SK-N-SH (cell line): ENCODE data around the gene KRTAP6-1. TPM values are rescaled to one million over a fixed set of nuclear protein-coding genes. Genes with fewer than 3 reads are reported as not detected.

Experiments used
- CTCF ChIA-PET: fragments of 300-600, 350-600 bp; formaldehyde crosslinking; extraction: SDS; loops from one replicate; lab custom pipeline; 2021; lab: Yijun Ruan, JAX
- POLR2A ChIA-PET: fragments of 350-600 bp; sonication (Branson Sonifier 250); formaldehyde crosslinking; extraction: SDS; loops from one replicate; lab custom pipeline; 2020; ENCODE audit warnings: antibody characterized with exemption, inconsistent platforms; lab: Yijun Ruan, JAX
- DNase-seq: peaks from one replicate; pipeline ENCODE4 v3.0.0; 2012
- H2AFZ ChIP-seq: fragments of 200-600 bp; sonication (generic); 2 replicates; pipeline ENCODE4 v1.8.1; 2016; ENCODE audit warnings: antibody characterized with exemption, mild to moderate bottlenecking, low read depth
- H3F3A ChIP-seq: fragments of 200-600 bp; sonication (generic); replicated peaks from 2 replicates; pipeline ENCODE3; 2016; ENCODE audit warnings: antibody characterized with exemption, mild to moderate bottlenecking; ENCODE audit not compliant: insufficient read depth
- H3K27ac ChIP-seq, 2 experiments: fragments of 200-500 bp in 1 of 2; fragments of 200-600 bp in 1 of 2; sonication (Bioruptor generic) in 1 of 2; sonication (generic), shearing (Covaris generic) in 1 of 2; 2 replicates each; pipeline versions ENCODE4 v1.5.1 to v1.6.1; 2014 to 2016; ENCODE audit warnings: low read depth in 2 of 2, inconsistent platforms in 1 of 2, low read length in 1 of 2, mild to moderate bottlenecking in 1 of 2, mixed read lengths in 1 of 2
- H3K27me3 ChIP-seq: fragments of 200-600 bp; sonication (generic), shearing (Covaris generic); 2 replicates; pipeline ENCODE4 v1.6.1; 2016; ENCODE audit warnings: mixed run types; ENCODE audit not compliant: insufficient read depth
- H3K36me3 ChIP-seq, 2 experiments: fragments of 200-500 bp in 1 of 2; fragments of 200-600 bp in 1 of 2; sonication (Bioruptor generic) in 1 of 2; sonication (generic) in 1 of 2; replicated peaks in 1 of 2; 2 replicates each; pipeline versions ENCODE3 to v1.5.1; 2014 to 2016; ENCODE audit warnings: low read length in 1 of 2, mild to moderate bottlenecking in 1 of 2; ENCODE audit not compliant: insufficient read depth in 2 of 2, control insufficient read depth in 1 of 2
- H3K4me1 ChIP-seq, 2 experiments: fragments of 200-500 bp in 1 of 2; fragments of 200-600 bp in 1 of 2; sonication (Bioruptor generic) in 1 of 2; sonication (generic), shearing (Covaris generic) in 1 of 2; 2 replicates each; pipeline versions ENCODE4 v1.5.1 to v1.6.1; 2014 to 2016; ENCODE audit warnings: low read depth in 1 of 2, low read length in 1 of 2, mixed run types in 1 of 2; ENCODE audit not compliant: insufficient read depth in 2 of 2, control insufficient read depth in 1 of 2
- H3K4me2 ChIP-seq: fragments of 200-600 bp; sonication (generic), shearing (Covaris generic); 2 replicates; pipeline ENCODE4 v1.6.1; 2017; ENCODE audit warnings: mixed run types
- H3K4me3 ChIP-seq, 2 experiments: fragments of 200-500 bp in 1 of 2; fragments of 200-600 bp in 1 of 2; sonication (Bioruptor generic) in 1 of 2; sonication (generic), shearing (Covaris generic) in 1 of 2; 2 replicates each; pipeline versions ENCODE4 v1.5.1 to v1.8.1; 2014 to 2016; ENCODE audit warnings: low read depth in 2 of 2, inconsistent platforms in 1 of 2, low read length in 1 of 2, mild to moderate bottlenecking in 1 of 2, mixed read lengths in 1 of 2, moderate library complexity in 1 of 2
- H3K79me2 ChIP-seq: fragments of 200-600 bp; sonication (generic); 2 replicates; pipeline ENCODE4 v1.8.1; 2017; ENCODE audit warnings: mild to moderate bottlenecking; ENCODE audit not compliant: insufficient read depth
- H3K9ac ChIP-seq: fragments of 200-600 bp; sonication (generic); 2 replicates; pipeline ENCODE4 v1.6.1; 2017; ENCODE audit warnings: mixed run types
- H3K9me2 ChIP-seq: fragments of 200-600 bp; sonication (generic); 2 replicates; pipeline ENCODE4 v1.6.1; 2017; ENCODE audit warnings: mixed run types
- H3K9me3 ChIP-seq: fragments of 200-600 bp; sonication (generic); 2 replicates; pipeline ENCODE4 v1.6.1; 2017; ENCODE audit warnings: mixed run types, mild to moderate bottlenecking, moderate library complexity
- H4K20me1 ChIP-seq: fragments of 200-600 bp; sonication (generic); 2 replicates; pipeline ENCODE4 v1.6.1; 2017; ENCODE audit warnings: mild to moderate bottlenecking, mixed run types; ENCODE audit not compliant: insufficient read depth
- ELF1 ChIP-seq: IDR thresholded peaks from 2 replicates; pipeline ENCODE4 v1.4.0; 2012
- EP300 ChIP-seq, 2 experiments: IDR thresholded peaks; 2 replicates each; pipeline versions ENCODE4 v1.4.0 to v1.6.1; 2012; ENCODE audit warnings: borderline replicate concordance in 1 of 2, low read depth in 1 of 2, low read length in 1 of 2
- FOSL2 ChIP-seq: IDR thresholded peaks from 2 replicates; pipeline ENCODE4 v1.4.0; 2012; ENCODE audit warnings: low read depth, mild to moderate bottlenecking, moderate library complexity, borderline replicate concordance
- GABPA ChIP-seq: IDR thresholded peaks from 2 replicates; pipeline ENCODE4 v1.4.0; 2012; ENCODE audit warnings: low read depth, mild to moderate bottlenecking
- MEF2A ChIP-seq: IDR thresholded peaks from 2 replicates; pipeline ENCODE4 v1.4.0; 2012; ENCODE audit warnings: low read depth, borderline replicate concordance
- MXI1 ChIP-seq: IDR thresholded peaks from 2 replicates; pipeline ENCODE4 v1.6.1; 2012; ENCODE audit warnings: mild to moderate bottlenecking, low read depth, low read length, improper control_type of control experiment
- NFIC ChIP-seq: IDR thresholded peaks from 2 replicates; pipeline ENCODE4 v1.4.0; 2012; ENCODE audit warnings: borderline replicate concordance
- NRF1 ChIP-seq: IDR thresholded peaks from 2 replicates; pipeline ENCODE4 v1.6.1; 2012; ENCODE audit warnings: low read depth, mild to moderate bottlenecking, low read length
- RCOR1 ChIP-seq: fragments of 150-350 bp; IDR thresholded peaks from 2 replicates; pipeline ENCODE4 v1.6.1; 2017; ENCODE audit warnings: antibody characterized with exemption, low read length
- RFX5 ChIP-seq: IDR thresholded peaks from 2 replicates; pipeline ENCODE4 v1.6.1; 2012; ENCODE audit warnings: mild to moderate bottlenecking, improper control_type of control experiment, low read length
- RXRA ChIP-seq: IDR thresholded peaks from 2 replicates; pipeline ENCODE4 v1.4.0; 2012; ENCODE audit warnings: low read depth, mild to moderate bottlenecking, borderline replicate concordance
- SMC3 ChIP-seq: IDR thresholded peaks from 2 replicates; pipeline ENCODE4 v1.6.1; 2012; ENCODE audit warnings: low read depth, low read length, improper control_type of control experiment
- TCF12 ChIP-seq: IDR thresholded peaks from 2 replicates; pipeline ENCODE4 v1.4.0; 2012
- TEAD4 ChIP-seq: IDR thresholded peaks from 2 replicates; pipeline ENCODE4 v1.4.0; 2012; ENCODE audit warnings: mild to moderate bottlenecking, borderline replicate concordance; ENCODE audit not compliant: insufficient read depth
- WGBS: methylation state at CpG from one replicate; pipeline ENCODE4 v1.1.6; 2017; ENCODE audit warnings: low lambda C conversion rate; 5-methylcytosine and 5-hydroxymethylcytosine counted together
- polyA plus RNA-seq, 3 experiments: library from polyadenylated mRNA; depleted of rRNA; stranded (reverse); fragments of >200 nt; gene quantifications; 2 replicates each; pipeline ENCODE4 v1.2.3, GENCODE V29; 2012
- TF ChIP-seq, protein P1 (sequence below): IDR thresholded peaks from 2 replicates; pipeline ENCODE4 v1.4.0; 2012; ENCODE audit warnings: low read depth, borderline replicate concordance
- TF ChIP-seq, protein P2 (sequence below): fragments of 200-600 bp; sonication (generic); IDR thresholded peaks from 2 replicates; pipeline ENCODE4 v1.6.1; 2017; ENCODE audit warnings: antibody characterized with exemption, mild to moderate bottlenecking, moderate library complexity
- TF ChIP-seq, protein P3 (sequence below): IDR thresholded peaks from 2 replicates; pipeline ENCODE4; 2012
- TF ChIP-seq, protein P4 (sequence below): IDR thresholded peaks from 2 replicates; pipeline ENCODE4 v1.4.0; 2012; ENCODE audit warnings: low read depth
- TF ChIP-seq, protein P5 (sequence below): fragments of 150-350 bp; IDR thresholded peaks from 2 replicates; pipeline ENCODE4 v1.6.1; 2016; ENCODE audit warnings: mild to moderate bottlenecking, low read depth, low read length

Gene KRTAP6-1
- polyA plus RNA-seq, 1 of the 3 experiments (the other 2 are of a cell fraction), result not detected

DNA sequence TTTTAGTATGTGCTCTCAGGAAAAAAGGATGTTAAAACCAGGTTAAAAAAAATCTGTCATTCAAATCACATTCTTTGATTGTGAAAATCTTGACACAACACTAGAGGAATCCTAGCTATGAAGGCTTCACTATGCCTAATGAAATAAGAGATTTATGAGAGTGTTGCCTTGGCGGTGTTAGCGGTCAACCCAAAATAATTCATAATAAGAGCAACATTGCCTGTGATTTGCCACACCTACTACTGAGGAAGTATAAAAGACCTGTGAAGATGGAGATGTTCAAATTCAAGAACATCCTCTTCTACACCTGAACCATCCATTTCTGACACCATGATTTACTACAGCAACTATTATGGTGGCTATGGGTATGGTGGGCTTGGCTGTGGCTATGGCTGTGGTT lies 2.4 kb upstream of the KRTAP6-1 start, which contains the start of gene KRTAP20-1:
Gene KRTAP20-1, plus strand, starts transcription at position 301 of the 400 bp plus-strand sequence. Its CDS starts 30 bp downstream, at position 331.
- Histone ChIP-seq H3K4me2 (no peak within 1 kb of the TSS), H3K4me3 (no peak within 1 kb of the TSS), H3K27me3 (no peaks in the 10 kb centered on the region), H3K9ac (no peak within 1 kb of the TSS), H3K9me2 (no peaks in the 10 kb centered on the region), H3K36me3 (no peaks in the 10 kb centered on the region), H3F3A (no peaks in the 10 kb centered on the region), H3K79me2 (no peaks in the 10 kb centered on the region), H3K4me1 (no peaks in the 10 kb centered on the region), H2AFZ (no peak within 1 kb of the TSS), H3K9me3 (no peaks in the 10 kb centered on the region), H3K27ac (no peak within 1 kb of the TSS), H4K20me1 (no peaks in the 10 kb centered on the region)
- ChIA-PET POLR2A (no interaction called here), CTCF (no interaction called here)
- DNase-seq, result no peak
- WGBS, result 20% methylated on average over 2 of the region's 2 CpGs
- TF ChIP-seq EP300 (IDR thresholded peaks at IDR 0.05; ENCODE audit: borderline replicate concordance in 1 of 2, low read depth in 1 of 2, low read length in 1 of 2) (no peak), TEAD4 (no peak), MEF2A (no peak), GABPA (no peak), FOSL2 (no peak), ELF1 (no peak), NRF1 (no peak), SMC3 (no peak), NFIC (no peak), RXRA (no peak), RCOR1 (no peak), TCF12 (no peak), RFX5 (no peak), MXI1 (no peak)
- TF ChIP-seq, protein P1, sequence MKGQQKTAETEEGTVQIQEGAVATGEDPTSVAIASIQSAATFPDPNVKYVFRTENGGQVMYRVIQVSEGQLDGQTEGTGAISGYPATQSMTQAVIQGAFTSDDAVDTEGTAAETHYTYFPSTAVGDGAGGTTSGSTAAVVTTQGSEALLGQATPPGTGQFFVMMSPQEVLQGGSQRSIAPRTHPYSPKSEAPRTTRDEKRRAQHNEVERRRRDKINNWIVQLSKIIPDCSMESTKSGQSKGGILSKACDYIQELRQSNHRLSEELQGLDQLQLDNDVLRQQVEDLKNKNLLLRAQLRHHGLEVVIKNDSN, result no peak
- TF ChIP-seq, protein P2, sequence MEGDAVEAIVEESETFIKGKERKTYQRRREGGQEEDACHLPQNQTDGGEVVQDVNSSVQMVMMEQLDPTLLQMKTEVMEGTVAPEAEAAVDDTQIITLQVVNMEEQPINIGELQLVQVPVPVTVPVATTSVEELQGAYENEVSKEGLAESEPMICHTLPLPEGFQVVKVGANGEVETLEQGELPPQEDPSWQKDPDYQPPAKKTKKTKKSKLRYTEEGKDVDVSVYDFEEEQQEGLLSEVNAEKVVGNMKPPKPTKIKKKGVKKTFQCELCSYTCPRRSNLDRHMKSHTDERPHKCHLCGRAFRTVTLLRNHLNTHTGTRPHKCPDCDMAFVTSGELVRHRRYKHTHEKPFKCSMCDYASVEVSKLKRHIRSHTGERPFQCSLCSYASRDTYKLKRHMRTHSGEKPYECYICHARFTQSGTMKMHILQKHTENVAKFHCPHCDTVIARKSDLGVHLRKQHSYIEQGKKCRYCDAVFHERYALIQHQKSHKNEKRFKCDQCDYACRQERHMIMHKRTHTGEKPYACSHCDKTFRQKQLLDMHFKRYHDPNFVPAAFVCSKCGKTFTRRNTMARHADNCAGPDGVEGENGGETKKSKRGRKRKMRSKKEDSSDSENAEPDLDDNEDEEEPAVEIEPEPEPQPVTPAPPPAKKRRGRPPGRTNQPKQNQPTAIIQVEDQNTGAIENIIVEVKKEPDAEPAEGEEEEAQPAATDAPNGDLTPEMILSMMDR, result no peak
- TF ChIP-seq, protein P3, sequence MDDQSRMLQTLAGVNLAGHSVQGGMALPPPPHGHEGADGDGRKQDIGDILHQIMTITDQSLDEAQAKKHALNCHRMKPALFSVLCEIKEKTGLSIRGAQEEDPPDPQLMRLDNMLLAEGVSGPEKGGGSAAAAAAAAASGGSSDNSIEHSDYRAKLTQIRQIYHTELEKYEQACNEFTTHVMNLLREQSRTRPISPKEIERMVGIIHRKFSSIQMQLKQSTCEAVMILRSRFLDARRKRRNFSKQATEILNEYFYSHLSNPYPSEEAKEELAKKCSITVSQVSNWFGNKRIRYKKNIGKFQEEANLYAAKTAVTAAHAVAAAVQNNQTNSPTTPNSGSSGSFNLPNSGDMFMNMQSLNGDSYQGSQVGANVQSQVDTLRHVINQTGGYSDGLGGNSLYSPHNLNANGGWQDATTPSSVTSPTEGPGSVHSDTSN, result no peak
- TF ChIP-seq, protein P4, sequence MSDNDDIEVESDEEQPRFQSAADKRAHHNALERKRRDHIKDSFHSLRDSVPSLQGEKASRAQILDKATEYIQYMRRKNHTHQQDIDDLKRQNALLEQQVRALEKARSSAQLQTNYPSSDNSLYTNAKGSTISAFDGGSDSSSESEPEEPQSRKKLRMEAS, result no peak
- TF ChIP-seq, protein P5, sequence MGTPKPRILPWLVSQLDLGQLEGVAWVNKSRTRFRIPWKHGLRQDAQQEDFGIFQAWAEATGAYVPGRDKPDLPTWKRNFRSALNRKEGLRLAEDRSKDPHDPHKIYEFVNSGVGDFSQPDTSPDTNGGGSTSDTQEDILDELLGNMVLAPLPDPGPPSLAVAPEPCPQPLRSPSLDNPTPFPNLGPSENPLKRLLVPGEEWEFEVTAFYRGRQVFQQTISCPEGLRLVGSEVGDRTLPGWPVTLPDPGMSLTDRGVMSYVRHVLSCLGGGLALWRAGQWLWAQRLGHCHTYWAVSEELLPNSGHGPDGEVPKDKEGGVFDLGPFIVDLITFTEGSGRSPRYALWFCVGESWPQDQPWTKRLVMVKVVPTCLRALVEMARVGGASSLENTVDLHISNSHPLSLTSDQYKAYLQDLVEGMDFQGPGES, result no peak
